ENCODE measurements around the gene HIGD1A. TPM values are rescaled to one million over a fixed set of nuclear protein-coding genes. Genes with fewer than 3 reads are reported as not detected.

Gene HIGD1A
- total and polyA plus RNA-seq, 10 of the 15 experiments (the other 5 are each of a cell fraction or from before 2014, with no cell fraction given): 73.9 to 487 (median 175) TPM

DNA sequence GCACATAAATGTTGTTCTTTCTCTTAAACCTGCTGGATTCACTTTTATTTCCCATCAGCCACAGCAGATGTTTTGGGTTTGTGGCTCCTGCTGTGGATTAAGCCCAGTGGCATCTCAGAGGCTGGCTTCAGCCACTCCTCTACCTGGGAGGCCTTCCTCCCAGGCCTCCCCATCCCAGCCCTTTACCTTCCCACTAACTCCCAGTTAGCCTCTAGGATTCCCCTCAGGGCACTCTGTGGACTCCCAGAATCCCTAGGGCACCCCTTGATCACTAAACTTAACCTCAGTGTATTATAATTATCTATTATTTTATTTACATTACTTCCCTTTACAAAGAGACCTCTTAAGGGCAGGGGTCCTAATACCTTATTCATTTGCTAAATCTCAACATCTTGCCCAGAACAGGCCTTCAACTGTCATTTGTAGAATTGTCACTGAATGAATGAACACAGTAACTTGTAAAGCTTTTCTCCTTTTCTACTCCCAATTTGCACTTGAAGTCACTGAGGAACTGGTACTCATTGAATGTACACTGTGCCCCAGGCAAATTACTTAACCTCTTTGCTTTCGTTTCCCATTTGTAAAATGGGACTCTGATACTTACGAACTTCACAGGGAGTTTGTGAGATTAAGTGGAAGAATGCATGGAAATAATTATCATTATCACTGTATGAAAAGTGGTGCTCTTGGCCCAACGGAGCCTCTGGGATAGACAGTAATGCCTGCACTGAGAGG is 39.6 kb downstream of the HIGD1A start:
- intact Hi-C loops (cut with micrococcal nuclease; ENCODE audit: unreplicated experiment) (no loop called here), in situ Hi-C loops (cut with MboI) (no loop called here)
- no peak for FAIRE-seq
- Histone ChIP-seq H3K27me3 (replicated peaks in 1 of 2; ENCODE audit: control insufficient read depth in 2 of 2, insufficient read depth in 2 of 2, low read length in 1 of 2) (no peaks in the 10 kb centered on the region), H3K27ac (ENCODE audit: control insufficient read depth, insufficient read depth) (no peak overlapping the region), H3K4me2 (ENCODE audit: control insufficient read depth, insufficient read depth) (no peak overlapping the region), H4K20me1 (ENCODE audit: control insufficient read depth, insufficient read depth) (no peaks in the 10 kb centered on the region), H3K9ac (ENCODE audit: control insufficient read depth, insufficient read depth, low read length) (no peak overlapping the region), H3K9me3 (replicated peaks; ENCODE audit: control insufficient read depth, insufficient read depth, low read length) (no peaks in the 10 kb centered on the region), H3K36me3 (ENCODE audit: control insufficient read depth in 2 of 2, insufficient read depth in 2 of 2, low read length in 1 of 2) (no peaks in the 10 kb centered on the region), H3K4me3 (no peak overlapping the region), H2AFZ (ENCODE audit: control insufficient read depth, low read depth, low read length) (no peak overlapping the region), H3K79me2 (ENCODE audit: control insufficient read depth, insufficient read depth, low read length) (no peaks in the 10 kb centered on the region), H3K4me1 (ENCODE audit: control insufficient read depth, insufficient read depth, low read length) (no peaks in the 10 kb centered on the region)
- BruUV-seq (replicated peaks): no TSS peak
- 34% methylated on average over 3 of the region's 3 CpGs for WGBS (ENCODE audit: insufficient coverage, insufficient replicate concordance, low lambda C conversion rate, missing lambda C conversion rate)
- ChIA-PET RAD21 (ENCODE audit: unreplicated experiment) (no interaction called here), POLR2A (interaction anchor here (0.5 kb wide), 1 partner anchor 133 kb away, joined by 6 read pairs; no protein-coding TSS in a partner anchor), SMC1A (ENCODE audit: uncharacterized antibody, unreplicated experiment) (no interaction called here), CTCF (no interaction called here)
- DNase-seq (ENCODE audit: low read depth, low spot score): no peak
- ATAC-seq: no peak
- TF ChIP-seq EP300 (IDR thresholded peaks at IDR 0.05; ENCODE audit: borderline replicate concordance in 1 of 2, control insufficient read depth in 1 of 2, low read depth in 2 of 2, low read length in 2 of 2) (no peak), SMAD1 (IDR thresholded peaks at IDR 0.05; ENCODE audit: low read depth, partially characterized antibody) (no peak), RCOR1 (conservative IDR thresholded peaks at IDR 0.05; ENCODE audit: low read depth, low read length) (no peak), NFYA (IDR thresholded peaks at IDR 0.05; ENCODE audit: borderline replicate concordance, low read depth, low read length) (no peak), CBX3 (IDR thresholded peaks at IDR 0.05; ENCODE audit: borderline replicate concordance, low read depth) (no peak), SREBF1 (IDR thresholded peaks at IDR 0.05; ENCODE audit: low read length) (no peak), BMI1 (IDR thresholded peaks at IDR 0.05; ENCODE audit: borderline replicate concordance) (no peak), ESRRA (IDR thresholded peaks at IDR 0.05; ENCODE audit: low read length) (no peak), ATF7 (IDR thresholded peaks at IDR 0.05; ENCODE audit: low read depth) (no peak), FOXM1 (IDR thresholded peaks at IDR 0.05; ENCODE audit: low read depth, low read length) (no peak)
- TF ChIP-seq, protein P1, sequence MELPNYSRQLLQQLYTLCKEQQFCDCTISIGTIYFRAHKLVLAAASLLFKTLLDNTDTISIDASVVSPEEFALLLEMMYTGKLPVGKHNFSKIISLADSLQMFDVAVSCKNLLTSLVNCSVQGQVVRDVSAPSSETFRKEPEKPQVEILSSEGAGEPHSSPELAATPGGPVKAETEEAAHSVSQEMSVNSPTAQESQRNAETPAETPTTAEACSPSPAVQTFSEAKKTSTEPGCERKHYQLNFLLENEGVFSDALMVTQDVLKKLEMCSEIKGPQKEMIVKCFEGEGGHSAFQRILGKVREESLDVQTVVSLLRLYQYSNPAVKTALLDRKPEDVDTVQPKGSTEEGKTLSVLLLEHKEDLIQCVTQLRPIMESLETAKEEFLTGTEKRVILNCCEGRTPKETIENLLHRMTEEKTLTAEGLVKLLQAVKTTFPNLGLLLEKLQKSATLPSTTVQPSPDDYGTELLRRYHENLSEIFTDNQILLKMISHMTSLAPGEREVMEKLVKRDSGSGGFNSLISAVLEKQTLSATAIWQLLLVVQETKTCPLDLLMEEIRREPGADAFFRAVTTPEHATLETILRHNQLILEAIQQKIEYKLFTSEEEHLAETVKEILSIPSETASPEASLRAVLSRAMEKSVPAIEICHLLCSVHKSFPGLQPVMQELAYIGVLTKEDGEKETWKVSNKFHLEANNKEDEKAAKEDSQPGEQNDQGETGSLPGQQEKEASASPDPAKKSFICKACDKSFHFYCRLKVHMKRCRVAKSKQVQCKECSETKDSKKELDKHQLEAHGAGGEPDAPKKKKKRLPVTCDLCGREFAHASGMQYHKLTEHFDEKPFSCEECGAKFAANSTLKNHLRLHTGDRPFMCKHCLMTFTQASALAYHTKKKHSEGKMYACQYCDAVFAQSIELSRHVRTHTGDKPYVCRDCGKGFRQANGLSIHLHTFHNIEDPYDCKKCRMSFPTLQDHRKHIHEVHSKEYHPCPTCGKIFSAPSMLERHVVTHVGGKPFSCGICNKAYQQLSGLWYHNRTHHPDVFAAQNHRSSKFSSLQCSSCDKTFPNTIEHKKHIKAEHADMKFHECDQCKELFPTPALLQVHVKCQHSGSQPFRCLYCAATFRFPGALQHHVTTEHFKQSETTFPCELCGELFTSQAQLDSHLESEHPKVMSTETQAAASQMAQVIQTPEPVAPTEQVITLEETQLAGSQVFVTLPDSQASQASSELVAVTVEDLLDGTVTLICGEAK (IDR thresholded peaks at IDR 0.05; ENCODE audit: borderline replicate concordance): no peak
- TF ChIP-seq, protein P2, sequence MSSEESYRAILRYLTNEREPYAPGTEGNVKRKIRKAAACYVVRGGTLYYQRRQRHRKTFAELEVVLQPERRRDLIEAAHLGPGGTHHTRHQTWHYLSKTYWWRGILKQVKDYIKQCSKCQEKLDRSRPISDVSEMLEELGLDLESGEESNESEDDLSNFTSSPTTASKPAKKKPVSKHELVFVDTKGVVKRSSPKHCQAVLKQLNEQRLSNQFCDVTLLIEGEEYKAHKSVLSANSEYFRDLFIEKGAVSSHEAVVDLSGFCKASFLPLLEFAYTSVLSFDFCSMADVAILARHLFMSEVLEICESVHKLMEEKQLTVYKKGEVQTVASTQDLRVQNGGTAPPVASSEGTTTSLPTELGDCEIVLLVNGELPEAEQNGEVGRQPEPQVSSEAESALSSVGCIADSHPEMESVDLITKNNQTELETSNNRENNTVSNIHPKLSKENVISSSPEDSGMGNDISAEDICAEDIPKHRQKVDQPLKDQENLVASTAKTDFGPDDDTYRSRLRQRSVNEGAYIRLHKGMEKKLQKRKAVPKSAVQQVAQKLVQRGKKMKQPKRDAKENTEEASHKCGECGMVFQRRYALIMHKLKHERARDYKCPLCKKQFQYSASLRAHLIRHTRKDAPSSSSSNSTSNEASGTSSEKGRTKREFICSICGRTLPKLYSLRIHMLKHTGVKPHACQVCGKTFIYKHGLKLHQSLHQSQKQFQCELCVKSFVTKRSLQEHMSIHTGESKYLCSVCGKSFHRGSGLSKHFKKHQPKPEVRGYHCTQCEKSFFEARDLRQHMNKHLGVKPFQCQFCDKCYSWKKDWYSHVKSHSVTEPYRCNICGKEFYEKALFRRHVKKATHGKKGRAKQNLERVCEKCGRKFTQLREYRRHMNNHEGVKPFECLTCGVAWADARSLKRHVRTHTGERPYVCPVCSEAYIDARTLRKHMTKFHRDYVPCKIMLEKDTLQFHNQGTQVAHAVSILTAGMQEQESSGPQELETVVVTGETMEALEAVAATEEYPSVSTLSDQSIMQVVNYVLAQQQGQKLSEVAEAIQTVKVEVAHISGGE (CRISPR knock-in tag; IDR thresholded peaks at IDR 0.05): no peak
- TF ChIP-seq, protein P3, sequence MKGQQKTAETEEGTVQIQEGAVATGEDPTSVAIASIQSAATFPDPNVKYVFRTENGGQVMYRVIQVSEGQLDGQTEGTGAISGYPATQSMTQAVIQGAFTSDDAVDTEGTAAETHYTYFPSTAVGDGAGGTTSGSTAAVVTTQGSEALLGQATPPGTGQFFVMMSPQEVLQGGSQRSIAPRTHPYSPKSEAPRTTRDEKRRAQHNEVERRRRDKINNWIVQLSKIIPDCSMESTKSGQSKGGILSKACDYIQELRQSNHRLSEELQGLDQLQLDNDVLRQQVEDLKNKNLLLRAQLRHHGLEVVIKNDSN (IDR thresholded peaks at IDR 0.05; ENCODE audit: borderline replicate concordance, extremely low read length, insufficient read depth, low read depth, low read length): no peak

All from GM12878 (cell line).